GM03348 (cell line): Measurements from ENCODE around the gene MAML3.

Experiments
- DNase-seq: peaks from one replicate; pipeline ENCODE4 v3.0.0; 2012; ENCODE audit warnings: low spot score

The MAML3 gene

DNA sequence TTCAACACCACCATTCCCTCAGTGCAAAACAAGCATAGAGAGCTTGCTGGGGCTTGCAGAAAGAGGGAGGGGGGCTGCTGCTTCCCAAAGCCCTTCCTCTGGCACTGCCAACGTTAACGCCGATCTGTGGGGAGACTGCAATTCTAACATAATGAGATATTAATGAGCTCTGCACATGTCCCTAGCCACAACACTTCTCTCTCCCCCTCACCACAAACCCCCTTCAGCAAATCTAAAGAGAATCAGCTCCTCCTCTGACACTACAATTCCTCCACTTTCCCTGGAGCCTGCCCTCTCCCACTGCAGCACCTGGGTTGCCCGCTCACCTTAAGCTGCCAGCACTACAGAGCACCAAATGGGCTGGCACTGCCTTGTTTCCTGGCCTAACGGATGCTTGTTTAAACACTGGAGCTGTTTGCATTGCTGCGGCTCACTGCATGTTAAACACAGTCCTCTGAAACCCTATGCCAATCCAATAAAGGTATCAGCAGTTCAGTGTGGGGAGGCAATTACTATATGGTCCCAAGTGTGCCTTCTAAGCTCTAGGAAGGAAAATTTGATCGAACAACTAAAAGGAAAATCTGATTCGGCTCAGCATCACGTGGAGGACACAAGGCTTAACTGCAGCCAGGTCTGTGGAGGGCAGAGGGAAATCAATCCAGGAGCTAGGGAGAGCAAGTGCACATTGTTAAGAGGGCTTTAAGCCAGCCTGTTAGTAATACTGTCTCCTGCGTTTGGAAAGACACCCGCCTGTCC lies 232.4 kb downstream of the MAML3 start:
- DNase-seq: no peak

- DNase-seq: no peak
Observed at GRCh38 chr4:139920486-139921002, 233.4 kb downstream of the MAML3 start.

GRCh38 chr4:139919521-139919920 lies 234.5 kb downstream of the MAML3 start:
- peak; percentile 83 for DNase-seq

GRCh38 chr4:139919004-139919403 lies 235.0 kb downstream of the MAML3 start:
- DNase-seq: peak; percentile 57

DNA sequence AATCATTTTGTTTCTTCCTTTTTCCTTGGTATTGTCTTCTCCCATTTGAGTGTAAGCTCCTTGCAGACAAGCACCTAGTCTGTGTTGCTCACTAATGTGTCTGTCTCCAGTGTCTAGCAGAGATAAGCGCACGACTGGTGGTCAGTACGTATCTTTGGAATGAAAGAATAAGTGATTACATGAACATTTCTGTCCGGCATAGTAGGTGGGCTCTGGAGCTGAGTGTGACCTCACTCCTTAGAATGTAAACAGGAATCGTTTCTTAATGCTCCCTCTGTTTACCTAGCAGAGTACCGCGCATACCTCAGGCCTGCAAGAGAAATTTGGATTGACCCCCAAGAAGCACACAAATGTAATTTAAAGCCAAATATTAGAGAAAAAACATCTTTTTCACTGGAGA lies 235.4 kb downstream of the MAML3 start:
- no peak for DNase-seq

DNA sequence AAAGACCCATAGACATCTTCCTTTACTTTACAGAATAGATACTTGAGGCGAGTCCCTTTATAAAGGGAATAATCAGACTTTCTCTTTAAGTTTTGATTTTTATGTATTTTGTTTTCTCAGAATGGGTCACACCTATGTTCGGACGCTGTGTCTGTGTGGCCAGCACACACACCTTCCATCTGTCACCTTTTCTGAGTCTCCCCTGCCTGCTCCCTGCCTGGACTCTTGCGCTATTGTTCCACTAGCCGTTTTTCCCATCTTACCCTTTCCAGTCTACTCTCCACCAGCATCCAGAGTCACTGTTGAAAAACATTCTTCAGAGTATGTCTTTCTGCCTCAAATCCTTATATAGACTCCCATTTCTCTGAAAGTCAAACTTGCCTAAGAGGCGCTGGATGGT lies 236.1 kb downstream of the MAML3 start:
- DNase-seq: no peak

GRCh38 chr4:139916041-139916440 lies 237.9 kb downstream of the MAML3 start:
- peak; percentile 55 for DNase-seq

DNA sequence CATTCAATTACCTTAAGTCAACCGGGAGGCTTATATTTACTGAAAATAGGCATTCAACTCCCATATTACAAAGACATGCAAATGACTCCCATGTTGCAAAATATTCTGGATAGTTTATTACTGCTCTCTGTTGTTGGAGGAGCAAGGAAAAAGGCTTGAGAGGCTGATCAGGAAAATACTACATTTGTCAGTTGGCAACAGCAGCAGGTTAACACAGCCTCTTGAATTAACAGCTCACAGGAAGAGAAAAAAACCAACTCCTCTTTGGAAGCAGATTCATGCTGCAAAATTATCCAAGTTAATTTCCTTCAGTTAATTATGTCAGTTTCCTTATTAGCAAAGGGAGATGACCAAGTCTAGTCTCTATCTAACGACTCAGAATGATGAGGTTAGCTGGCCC lies 238.9 kb downstream of the MAML3 start:
- DNase-seq: no peak

- DNase-seq: peak; percentile 56
Observed at GRCh38 chr4:139913995-139914598, 239.9 kb downstream of the MAML3 start.

DNA sequence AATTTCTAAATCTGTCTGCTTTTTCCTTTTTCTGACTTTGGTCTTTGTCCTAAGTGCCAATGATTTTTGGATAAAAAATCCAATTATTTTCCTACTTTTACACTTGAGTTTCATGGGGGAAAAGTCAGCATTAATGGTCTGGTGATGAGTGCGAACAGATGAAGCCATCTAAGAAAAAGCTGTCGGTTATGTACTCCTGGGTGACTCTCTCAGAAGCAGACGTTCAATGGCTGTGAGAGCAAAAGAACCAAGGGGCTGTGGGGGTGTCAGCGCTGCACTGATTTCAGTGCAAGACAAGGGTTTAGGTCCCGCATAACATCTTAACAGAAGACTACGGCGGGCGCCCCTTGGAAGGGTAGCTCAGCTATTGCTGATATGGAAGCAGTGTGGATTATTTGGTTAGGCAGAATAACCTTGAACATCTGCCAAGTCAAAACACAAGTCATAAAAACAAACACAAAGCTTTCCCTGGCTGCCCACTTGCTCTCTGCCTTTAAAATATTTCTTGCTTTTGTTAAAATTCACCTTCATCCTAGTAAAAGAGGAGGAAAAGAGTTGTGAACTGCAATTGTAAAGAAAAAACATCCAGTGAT lies 240.5 kb downstream of the MAML3 start:
- DNase-seq: no peak

- no peak for DNase-seq
Observed at GRCh38 chr4:139912445-139912844, 241.5 kb downstream of the MAML3 start.

GRCh38 chr4:139910106-139910505 lies 243.9 kb downstream of the MAML3 start:
- no peak for DNase-seq

- DNase-seq: no peak
Observed at GRCh38 chr4:139908636-139909437, 245.1 kb downstream of the MAML3 start.

DNA sequence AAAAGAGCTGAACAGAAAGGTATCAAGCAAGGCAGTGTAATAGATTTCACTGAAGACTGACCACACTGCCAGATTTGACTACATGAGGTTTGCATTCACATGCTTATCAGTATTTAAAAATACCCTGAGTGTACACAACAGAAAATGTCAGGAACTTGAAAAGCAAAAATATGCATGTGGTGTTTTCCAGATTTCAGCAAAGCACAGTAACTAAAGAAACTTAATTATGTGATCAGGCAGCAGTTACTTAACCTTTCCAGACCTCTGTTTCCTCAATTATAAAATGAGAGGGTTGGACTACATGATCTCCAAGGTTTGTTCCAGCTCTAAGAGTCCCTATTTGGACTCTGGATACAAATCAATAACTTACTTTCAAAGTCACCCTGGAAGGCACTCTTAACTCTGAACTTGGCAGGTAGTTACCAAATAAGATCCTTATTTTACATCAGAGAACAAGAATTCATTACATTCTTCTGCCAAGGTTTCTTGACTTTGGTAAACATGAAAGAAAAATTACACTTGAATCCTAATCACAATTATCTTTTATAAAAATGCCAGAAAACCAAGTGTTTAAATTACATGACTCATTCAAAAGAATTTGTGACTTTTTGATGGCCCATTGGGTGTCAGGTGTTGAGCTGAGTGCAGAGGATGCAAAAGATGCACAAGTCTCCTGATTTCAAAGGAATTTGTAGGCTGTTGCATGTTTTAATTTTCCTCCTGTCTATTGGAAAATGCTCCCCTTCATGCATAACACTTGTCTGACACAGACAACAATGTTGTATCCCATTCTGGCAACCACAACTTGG lies 246.8 kb downstream of the MAML3 start:
- DNase-seq: no peak

DNA sequence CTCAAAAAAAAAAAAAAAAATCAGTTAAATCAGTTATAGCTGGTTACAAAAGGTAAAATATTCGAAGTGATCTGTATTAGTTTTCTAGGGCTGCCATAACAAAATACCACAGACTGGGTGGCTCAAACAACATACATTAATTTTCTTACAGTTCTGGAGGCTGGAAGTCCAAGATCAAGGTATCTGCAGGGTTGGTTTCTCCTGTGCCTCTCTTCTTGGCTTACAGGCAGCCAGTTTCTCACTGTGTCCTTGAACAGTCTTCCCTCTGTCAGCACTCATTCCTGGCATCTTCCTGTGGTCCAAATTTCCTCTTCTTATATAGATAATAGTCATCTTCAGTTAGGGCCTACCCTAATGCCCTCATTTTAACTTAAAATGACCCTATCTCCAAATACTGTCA lies 248.5 kb downstream of the MAML3 start:
- no peak for DNase-seq

GRCh38 chr4:139904406-139904805 lies 249.6 kb downstream of the MAML3 start:
- no peak for DNase-seq

DNA sequence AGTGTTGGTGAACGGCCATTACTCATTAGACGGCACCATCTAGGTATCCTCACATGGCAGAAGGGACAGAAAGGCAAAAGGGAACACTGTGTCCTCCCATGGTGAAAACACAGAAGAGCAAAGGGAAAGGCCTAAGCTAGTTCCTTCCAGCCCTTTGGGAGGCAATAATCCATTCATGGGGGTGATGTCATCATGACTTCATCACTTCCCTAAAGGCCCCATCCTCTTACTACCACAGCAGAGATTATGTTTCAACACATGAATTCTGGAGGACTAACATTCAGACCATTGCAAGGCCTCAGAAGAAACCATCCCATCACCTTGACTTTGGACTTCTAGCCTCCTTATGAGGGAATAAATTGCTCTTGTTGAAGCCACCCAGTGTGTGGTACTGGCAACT lies 250.1 kb downstream of the MAML3 start:
- no peak for DNase-seq

DNA sequence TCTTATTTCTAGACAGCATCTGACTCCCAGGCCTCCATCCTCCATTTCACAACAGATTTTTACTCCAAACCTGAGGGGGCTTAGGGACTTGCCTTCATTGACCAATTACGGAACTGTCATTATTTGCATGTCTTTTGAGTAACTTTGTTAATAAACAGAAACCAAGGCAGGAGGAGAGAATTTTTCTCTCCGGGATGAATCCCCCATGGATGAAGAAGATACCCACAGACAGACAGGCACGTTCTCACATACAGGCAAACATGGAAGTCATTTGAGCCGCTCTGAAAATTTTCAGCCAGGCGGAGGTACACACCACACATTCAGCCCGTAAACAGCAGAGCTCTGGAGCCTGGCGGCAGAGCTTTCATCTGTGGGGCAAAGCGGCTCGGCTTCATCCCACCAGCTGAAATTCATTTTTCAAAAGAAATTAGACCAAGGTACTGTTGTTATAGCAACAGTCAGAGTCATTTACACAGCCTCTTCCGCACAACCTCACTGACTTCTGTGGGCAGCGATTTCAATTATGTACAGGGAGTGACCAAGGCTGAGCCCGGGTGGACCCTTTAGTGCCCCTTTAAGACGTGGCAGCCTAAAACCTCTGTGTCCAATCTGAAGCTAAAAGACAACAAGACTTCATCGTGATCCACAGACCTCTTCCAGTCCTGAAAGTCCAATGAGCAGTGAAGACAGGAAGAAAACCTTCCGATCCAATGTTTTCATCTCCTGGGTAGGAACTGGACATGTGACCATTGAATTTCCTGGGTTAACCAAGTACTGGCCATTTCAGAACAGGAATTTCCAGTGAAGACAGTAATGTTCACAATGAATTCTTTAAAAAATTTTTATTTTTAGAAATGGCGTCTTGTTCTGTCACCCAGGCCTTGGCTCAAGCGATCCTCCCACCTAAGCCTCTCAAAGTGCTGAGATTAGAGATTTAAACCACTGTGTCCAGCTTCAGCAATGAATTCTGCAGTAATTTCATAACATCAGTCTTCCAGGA lies 251.4 kb downstream of the MAML3 start:
- peak; percentile 26 for DNase-seq

DNA sequence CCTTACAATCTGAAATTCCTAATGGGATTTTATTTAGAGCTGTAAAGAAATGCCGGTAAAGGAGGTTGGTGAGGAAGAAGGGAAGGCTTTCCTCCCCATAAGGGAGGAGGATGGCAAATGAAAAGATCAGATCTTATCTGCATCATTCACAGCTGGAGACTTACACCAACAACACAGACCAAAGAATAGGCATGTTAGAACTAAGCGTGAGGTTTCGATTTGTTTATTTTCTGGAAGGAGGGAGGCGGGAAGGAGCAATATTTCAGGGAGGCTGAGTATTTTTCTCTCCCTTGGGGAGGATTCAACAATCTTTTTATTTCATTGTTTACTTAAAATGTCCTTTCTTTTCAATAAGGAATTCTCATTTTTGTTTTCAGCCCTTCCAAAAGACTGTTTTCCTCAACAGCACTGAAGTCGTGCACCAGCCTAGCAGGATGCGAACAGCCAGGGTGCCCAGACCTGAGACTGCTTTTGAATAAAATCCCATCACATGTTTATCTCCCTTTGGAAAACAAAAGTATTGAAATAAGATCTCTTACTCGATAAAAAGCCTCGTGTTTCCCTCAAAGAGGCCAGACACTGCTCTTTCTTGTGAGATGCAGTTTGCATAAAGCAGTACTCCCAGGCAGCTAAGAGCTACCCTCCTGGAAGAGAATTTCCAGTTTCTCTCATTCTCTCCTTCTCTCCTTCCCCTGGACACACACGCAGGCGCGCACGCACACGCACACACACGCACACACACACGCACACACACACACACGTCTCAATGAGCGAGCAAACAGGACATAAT lies 252.3 kb downstream of the MAML3 start:
- peak; percentile 47 for DNase-seq
